HG03135 (cell line): ENCODE data around the gene PRR29.
"Not testable (repeated sequence)": the region's sequence is repeated elsewhere in the genome, so short reads cannot be mapped to it uniquely, and the experiment has no call there.

Experiments
- ATAC-seq: cut with Tn5 transposase; IDR thresholded peaks from one replicate; pipeline ENCODE4 v1.9.1; 2021; ENCODE audit warnings: mild to moderate bottlenecking, moderate library complexity; ENCODE audit not compliant: unreplicated experiment

PRR29 gene

GRCh38 chr17:63973930-63974593 is 24.1 kb upstream of the PRR29 start:
- ATAC-seq = no peak

GRCh38 chr17:63974594-63975192 is 23.5 kb upstream of the PRR29 start:
- no peak for ATAC-seq

DNA sequence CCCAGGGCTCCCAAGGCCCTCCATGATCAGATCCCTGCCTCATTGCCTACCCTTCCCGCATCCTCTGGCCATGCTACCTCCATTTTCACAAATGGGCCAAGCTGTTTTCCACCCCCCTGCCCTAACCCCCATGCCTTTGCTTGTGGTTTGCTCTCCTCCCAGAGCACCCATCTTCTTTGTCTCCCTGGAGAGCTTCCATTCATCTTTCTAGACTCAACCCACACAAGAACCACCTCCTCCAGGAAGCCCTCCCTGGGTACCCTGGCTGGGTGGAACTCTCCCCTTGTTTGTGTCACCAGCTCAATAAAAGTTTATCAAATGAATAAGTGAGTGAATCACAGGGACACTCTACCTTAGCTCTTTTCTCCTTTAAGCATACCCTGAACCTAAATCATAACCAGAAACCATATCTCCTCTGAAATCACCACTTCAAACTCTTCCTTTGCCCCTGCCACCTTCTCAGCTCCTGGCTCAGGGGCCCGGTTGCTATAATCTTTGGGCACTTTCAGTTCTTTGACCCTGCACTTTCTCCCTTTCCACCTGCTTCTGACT is 22.5 kb upstream of the PRR29 start:
- ATAC-seq = no peak

GRCh38 chr17:63976702-63977101 is 21.4 kb upstream of the PRR29 start:
- ATAC-seq = no peak

- ATAC-seq = no peak
These were observed 19.6 kb upstream of the PRR29 start for GRCh38 chr17:63978272-63979200.

- ATAC-seq = not testable (repeated sequence)
These were observed 15.5 kb upstream of the PRR29 start for GRCh38 chr17:63982641-63983040.

- ATAC-seq = no peak
These were observed 14.8 kb upstream of the PRR29 start for GRCh38 chr17:63983320-63983719.

- no peak for ATAC-seq
These were observed 13.9 kb upstream of the PRR29 start for GRCh38 chr17:63984236-63984635.

DNA sequence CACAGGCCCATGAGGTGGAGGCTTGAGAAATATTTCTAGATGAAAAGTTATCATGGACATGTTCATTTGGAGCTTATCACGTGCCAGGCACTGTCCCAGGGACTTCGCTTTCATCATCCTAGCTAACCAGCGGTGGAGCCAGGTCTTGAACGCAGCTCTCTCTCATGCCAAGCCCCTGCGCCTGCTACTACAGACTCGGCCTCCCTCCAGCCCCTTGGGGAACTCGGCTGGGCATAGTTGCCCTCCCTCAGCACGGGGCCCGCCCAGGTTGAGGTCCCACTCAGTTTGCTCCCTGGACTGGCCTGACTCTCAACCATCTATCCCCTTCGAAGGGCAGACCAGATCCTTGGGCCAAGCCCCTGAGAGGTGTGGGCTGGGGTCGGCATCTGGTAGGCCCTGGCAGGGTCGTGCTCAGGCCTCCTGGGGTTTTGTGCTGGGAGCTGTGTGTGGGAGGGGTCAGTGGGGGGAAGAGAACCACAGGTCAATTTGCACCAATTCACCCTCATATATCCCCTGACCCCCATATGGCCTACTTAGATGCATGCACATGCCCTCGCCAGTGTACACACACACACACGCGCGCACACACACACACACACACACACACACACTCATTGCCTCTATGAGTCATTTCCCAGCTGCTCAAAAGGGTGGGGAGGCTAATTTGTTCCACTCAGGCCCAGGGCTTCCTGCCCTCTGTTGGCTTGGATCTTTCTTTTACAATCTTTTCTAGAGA is 13.3 kb upstream of the PRR29 start:
- no peak for ATAC-seq

GRCh38 chr17:63985387-63986140 is 12.6 kb upstream of the PRR29 start:
- ATAC-seq = no peak

GRCh38 chr17:63986821-63987220 is 11.3 kb upstream of the PRR29 start:
- no peak for ATAC-seq

GRCh38 chr17:63987221-63988126 is 10.7 kb upstream of the PRR29 start:
- ATAC-seq = no peak

GRCh38 chr17:63988127-63988478 is 10.0 kb upstream of the PRR29 start:
- no peak for ATAC-seq

- ATAC-seq = no peak
These were observed 9.2 kb upstream of the PRR29 start for GRCh38 chr17:63988741-63989621.

GRCh38 chr17:63989622-63990345 is 8.4 kb upstream of the PRR29 start:
- no peak for ATAC-seq

DNA sequence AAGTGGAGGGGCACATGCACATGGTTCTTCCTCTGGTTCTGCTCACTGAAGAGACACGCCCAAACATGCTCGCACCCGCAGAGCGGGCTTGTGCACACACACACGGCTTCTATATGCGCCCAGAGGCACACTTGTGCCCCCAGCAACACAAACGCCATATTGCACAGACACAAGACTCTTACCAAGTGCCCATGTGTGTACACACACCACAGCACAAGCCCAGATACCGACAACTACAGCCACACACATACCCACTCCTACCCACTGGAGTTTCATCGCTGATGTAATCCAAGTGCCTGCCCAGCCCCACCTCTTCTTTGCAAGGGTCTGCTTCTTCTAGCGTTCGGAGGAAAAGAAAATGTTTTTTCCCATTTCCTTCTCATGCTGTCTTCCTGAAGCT is 6.5 kb upstream of the PRR29 start:
- no peak for ATAC-seq

GRCh38 chr17:63993368-63993985 is 4.7 kb upstream of the PRR29 start:
- no peak for ATAC-seq
